Gastrocnemius medialis (tissue), 4 donors: ENCODE data around the gene FANCC. TPM values are rescaled to one million over a fixed set of nuclear protein-coding genes. Genes with fewer than 3 reads are reported as not detected.

ENCODE experiments used
- ATAC-seq, 2 donors: fragments of 150-250 bp; one replicate each; pipeline ENCODE4 v1.9.1; 2016
- DNase-seq, 2 donors: peaks; one replicate each; pipeline ENCODE4 v3.0.0-alpha.2; 2019
- H3K27ac ChIP-seq, 4 donors: fragments of 200-600 bp; sonication (generic); 1 replicate in 1 of 4; 2 replicates in 3 of 4; pipeline ENCODE4 v1.5.1; 2016 to 2018; ENCODE audit warnings: mild to moderate bottlenecking in 2 of 4, moderate library complexity in 1 of 4
- H3K27me3 ChIP-seq, 3 donors: fragments of 200-600 bp; sonication (generic) in 2 of 3; 1 replicate in 1 of 3; 2 replicates in 2 of 3; pipeline versions ENCODE4 v1.5.1 to v1.6.0; 2016 to 2019; ENCODE audit warnings: mild to moderate bottlenecking in 1 of 3, moderate library complexity in 1 of 3
- H3K36me3 ChIP-seq, 2 donors: fragments of 200-600 bp; sonication (generic) in 1 of 2; one replicate each; pipeline ENCODE4 v1.5.1; 2017 to 2018
- H3K4me1 ChIP-seq, 2 donors: fragments of 200-600 bp; sonication (generic) in 1 of 2; one replicate each; pipeline ENCODE4 v1.5.1; 2016 to 2017; ENCODE audit warnings: mild to moderate bottlenecking in 2 of 2
- H3K4me3 ChIP-seq, 4 donors: fragments of 200-600 bp; sonication (generic) in 3 of 4; 1 replicate in 1 of 4; 2 replicates in 3 of 4; pipeline ENCODE4 v1.5.1; 2016 to 2019; ENCODE audit warnings: mild to moderate bottlenecking in 2 of 4
- H3K9me3 ChIP-seq, 3 donors: fragments of 200-600 bp; sonication (generic) in 2 of 3; 1 replicate in 1 of 3; 2 replicates in 2 of 3; pipeline ENCODE4 v1.5.1; 2016 to 2019
- CTCF ChIP-seq, 5 experiments: fragments of 450-650 bp in 3 of 5; fragments of 200-600 bp in 2 of 5; sonication (generic) in 2 of 5; IDR thresholded peaks in 4 of 5; conservative IDR thresholded peaks in 1 of 5; 1 replicate in 4 of 5; 2 replicates in 1 of 5; pipeline ENCODE4 v1.5.1; 2016 to 2019; ENCODE audit warnings: antibody characterized with exemption in 5 of 5, mild to moderate bottlenecking in 3 of 5, moderate library complexity in 3 of 5
- POLR2A ChIP-seq, 2 donors: fragments of 450-650 bp; IDR thresholded peaks; one replicate each; pipeline ENCODE4 v1.6.1; 2017; ENCODE audit warnings: antibody characterized with exemption in 2 of 2, mild to moderate bottlenecking in 2 of 2, moderate library complexity in 2 of 2
- in situ Hi-C, 4 donors: fragments of 200-750 bp; cut with MboI; loops; one replicate each; pipeline versions ENCODE4 v1.15.0 to v1.8.0; 2017; ENCODE audit warnings: low sequenced_read_pairs in 4 of 4
- intact Hi-C: fragments of 100-400 bp; cut with DNase I; formaldehyde crosslinking; loops from one replicate; pipeline ENCODE4 v1.15.1; 2023; ENCODE audit warnings: low total_unique reads
- total RNA-seq, 4 donors: library from RNA; depleted of rRNA; stranded (reverse); fragments of >200 nt; gene quantifications; one replicate each; pipeline versions ENCODE4 v1.1.0 to v1.2.3, GENCODE V29; 2016

FANCC gene
- total RNA-seq, 4 donors from 2014 or later: 1.2 to 4.8 (median 2.5) TPM

GRCh38 chr9:95102572-95102971 lies 214.9 kb downstream of the FANCC start:
- in situ Hi-C loops (no loop called here), intact Hi-C loops (no loop called here)
- TF ChIP-seq CTCF (IDR thresholded peaks at IDR 0.05 in 4 of 5, conservative IDR thresholded peaks at IDR 0.05 in 1 of 5) (no peak), POLR2A (IDR thresholded peaks at IDR 0.05) (no peak)
- Histone ChIP-seq H3K27me3 (no peaks in the 10 kb centered on the region), H3K4me1 (peaks cover 67 to 77% of the 10 kb centered on the region in 2 donors), H3K27ac (peak overlapping the region; percentile 87 to 96 (median 90)), H3K36me3 (no peaks in the 10 kb centered on the region), H3K9me3 (no peaks in the 10 kb centered on the region), H3K4me3 (no peak overlapping the region)
- DNase-seq (no peak), ATAC-seq (no peak)

GRCh38 chr9:95102001-95102433 lies 215.5 kb downstream of the FANCC start:
- DNase-seq (peak in 1 of 2 donors; percentile 48), ATAC-seq (peak; percentile 35 to 43)
- H3K9me3 ChIP-seq: no peaks in the 10 kb centered on the region
- intact Hi-C loops (no loop called here), in situ Hi-C loops (no loop called here)
- H3K27ac ChIP-seq: peak overlapping the region; percentile 87 to 96 (median 90)
- H3K27me3 ChIP-seq: no peaks in the 10 kb centered on the region
- peaks cover 67 to 76% of the 10 kb centered on the region in 2 donors for H3K4me1 ChIP-seq
- TF ChIP-seq POLR2A (IDR thresholded peaks at IDR 0.05) (no peak), CTCF (IDR thresholded peaks at IDR 0.05 in 4 of 5, conservative IDR thresholded peaks at IDR 0.05 in 1 of 5) (no peak)
- no peak overlapping the region for H3K4me3 ChIP-seq
- no peaks in the 10 kb centered on the region for H3K36me3 ChIP-seq

- intact Hi-C loops (no loop called here), in situ Hi-C loops (no loop called here)
- Histone ChIP-seq H3K4me1 (peaks cover 71 to 76% of the 10 kb centered on the region in 2 donors), H3K27me3 (no peaks in the 10 kb centered on the region), H3K4me3 (no peak overlapping the region), H3K9me3 (no peaks in the 10 kb centered on the region), H3K27ac (peak overlapping the region; percentile 87 to 96 (median 90)), H3K36me3 (no peaks in the 10 kb centered on the region)
- DNase-seq: no peak
- TF ChIP-seq POLR2A (IDR thresholded peaks at IDR 0.05) (no peak), CTCF (IDR thresholded peaks at IDR 0.05 in 4 of 5, conservative IDR thresholded peaks at IDR 0.05 in 1 of 5) (no peak)
- ATAC-seq: peak in 1 of 2 donors; percentile 4
These were observed 216.2 kb downstream of the FANCC start for GRCh38 chr9:95101326-95101725.

GRCh38 chr9:95100071-95100627 lies 217.4 kb downstream of the FANCC start:
- ATAC-seq (no peak), DNase-seq (no peak)
- H3K4me1 ChIP-seq: peaks cover 75 to 78% of the 10 kb centered on the region in 2 donors
- intact Hi-C loops (no loop called here), in situ Hi-C loops (no loop called here)
- peak overlapping the region; percentile 87 to 96 (median 90) for H3K27ac ChIP-seq
- no peak overlapping the region for H3K4me3 ChIP-seq
- H3K27me3 ChIP-seq: no peaks in the 10 kb centered on the region
- no peak for TF ChIP-seq POLR2A (IDR thresholded peaks at IDR 0.05)
- TF ChIP-seq CTCF (IDR thresholded peaks at IDR 0.05 in 4 of 5, conservative IDR thresholded peaks at IDR 0.05 in 1 of 5): no peak
- no peaks in the 10 kb centered on the region for H3K36me3 ChIP-seq
- H3K9me3 ChIP-seq: no peaks in the 10 kb centered on the region
